ENCODE data around the gene ANKH. TPM values are rescaled to one million over a fixed set of nuclear protein-coding genes. Genes with fewer than 3 reads are reported as not detected.
"Not testable (repeated sequence)": the region's sequence is repeated elsewhere in the genome, so short reads cannot be mapped to it uniquely, and the experiment has no call there.

The ANKH gene
- total and polyA plus RNA-seq, 2 experiments from 2014 or later, result 27.6 to 29.9 TPM

- H3K9me3 ChIP-seq (ENCODE audit: low read depth), result no peaks in the 10 kb centered on the region
- WGBS (ENCODE audit: low lambda C conversion rate, missing lambda C conversion rate), result 82% methylated on average over 3 of the region's 3 CpGs
- H2AFZ ChIP-seq, result no peak overlapping the region
- no peak for DNase-seq (ENCODE audit: low spot score)
- no peaks in the 10 kb centered on the region for H3K36me3 ChIP-seq (replicated peaks; ENCODE audit: insufficient read depth, low read depth)
- no peaks in the 10 kb centered on the region for H3K79me2 ChIP-seq
- no peak for TF ChIP-seq CTCF (IDR thresholded peaks at IDR 0.05; ENCODE audit: poor library complexity)
- no peak for TF ChIP-seq EZH2 (IDR thresholded peaks at IDR 0.05; ENCODE audit: borderline replicate concordance)
- TF ChIP-seq EZH2phosphoT487 (IDR thresholded peaks at IDR 0.05; ENCODE audit: low read depth, severe bottlenecking, unreplicated experiment), result no peak
- H3K27me3 ChIP-seq, result no peaks in the 10 kb centered on the region
- no peaks in the 10 kb centered on the region for H3K9me2 ChIP-seq (replicated peaks; ENCODE audit: insufficient read depth)
- no peaks in the 10 kb centered on the region for H3K4me1 ChIP-seq (ENCODE audit: insufficient read depth)
- no peak overlapping the region for H3K4me2 ChIP-seq
- no peak overlapping the region for H3K4me3 ChIP-seq
- H4K20me1 ChIP-seq (ENCODE audit: insufficient read depth, poor library complexity, severe bottlenecking), result no peaks in the 10 kb centered on the region
- H3K27ac ChIP-seq, result no peak overlapping the region
These were observed 64.1 kb downstream of the ANKH start for GRCh38 chr5:14807471-14807870.

DNA sequence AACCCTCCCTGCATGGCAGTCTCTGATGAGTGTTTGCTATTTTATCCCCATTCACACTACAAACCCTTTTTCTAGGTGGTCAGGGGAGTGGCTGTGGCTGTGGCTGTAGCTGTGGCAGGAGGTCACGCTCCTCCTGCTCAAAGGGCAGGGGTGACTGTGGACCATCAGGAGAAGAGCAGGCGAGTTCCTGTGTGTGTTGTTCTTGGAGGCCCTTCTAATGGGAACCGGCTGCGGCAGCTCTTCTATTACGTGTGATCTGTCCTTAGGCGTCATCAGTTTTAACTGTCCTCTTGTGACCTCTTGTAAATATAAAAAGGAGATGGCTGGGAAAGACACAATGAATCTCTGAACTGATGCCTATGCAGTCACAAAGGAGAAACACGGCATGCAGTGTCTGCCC lies 65.1 kb downstream of the ANKH start:
- no peaks in the 10 kb centered on the region for H3K9me3 ChIP-seq (ENCODE audit: low read depth)
- H3K79me2 ChIP-seq, result no peaks in the 10 kb centered on the region
- WGBS (ENCODE audit: low lambda C conversion rate, missing lambda C conversion rate), result 53% methylated on average over 7 of the region's 7 CpGs
- H2AFZ ChIP-seq, result no peak overlapping the region
- H3K27ac ChIP-seq, result no peak overlapping the region
- no peaks in the 10 kb centered on the region for H3K4me1 ChIP-seq (ENCODE audit: insufficient read depth)
- H3K4me3 ChIP-seq, result no peak overlapping the region
- no peak for DNase-seq (ENCODE audit: low spot score)
- H4K20me1 ChIP-seq (ENCODE audit: insufficient read depth, poor library complexity, severe bottlenecking), result no peaks in the 10 kb centered on the region
- H3K4me2 ChIP-seq, result no peak overlapping the region
- TF ChIP-seq CTCF (IDR thresholded peaks at IDR 0.05; ENCODE audit: poor library complexity) (no peak), EZH2phosphoT487 (IDR thresholded peaks at IDR 0.05; ENCODE audit: low read depth, severe bottlenecking, unreplicated experiment) (no peak), EZH2 (IDR thresholded peaks at IDR 0.05; ENCODE audit: borderline replicate concordance) (no peak)
- no peaks in the 10 kb centered on the region for H3K27me3 ChIP-seq
- no peaks in the 10 kb centered on the region for H3K36me3 ChIP-seq (replicated peaks; ENCODE audit: insufficient read depth, low read depth)
- no peaks in the 10 kb centered on the region for H3K9me2 ChIP-seq (replicated peaks; ENCODE audit: insufficient read depth)

- DNase-seq (ENCODE audit: low spot score), result no peak
- Histone ChIP-seq H3K27me3 (no peaks in the 10 kb centered on the region), H2AFZ (no peak overlapping the region), H3K4me3 (no peak overlapping the region), H3K27ac (no peak overlapping the region), H3K36me3 (replicated peaks; ENCODE audit: insufficient read depth, low read depth) (no peaks in the 10 kb centered on the region), H4K20me1 (ENCODE audit: insufficient read depth, poor library complexity, severe bottlenecking) (no peaks in the 10 kb centered on the region), H3K4me2 (no peak overlapping the region), H3K9me2 (replicated peaks; ENCODE audit: insufficient read depth) (no peaks in the 10 kb centered on the region), H3K9me3 (ENCODE audit: low read depth) (no peaks in the 10 kb centered on the region), H3K4me1 (ENCODE audit: insufficient read depth) (no peaks in the 10 kb centered on the region), H3K79me2 (no peaks in the 10 kb centered on the region)
- WGBS (ENCODE audit: low lambda C conversion rate, missing lambda C conversion rate), result 100% methylated on average over 3 of the region's 3 CpGs
- TF ChIP-seq CTCF (IDR thresholded peaks at IDR 0.05; ENCODE audit: poor library complexity) (no peak), EZH2 (IDR thresholded peaks at IDR 0.05; ENCODE audit: borderline replicate concordance) (no peak), EZH2phosphoT487 (IDR thresholded peaks at IDR 0.05; ENCODE audit: low read depth, severe bottlenecking, unreplicated experiment) (no peak)
These were observed 69.0 kb downstream of the ANKH start for GRCh38 chr5:14802541-14802940.

DNA sequence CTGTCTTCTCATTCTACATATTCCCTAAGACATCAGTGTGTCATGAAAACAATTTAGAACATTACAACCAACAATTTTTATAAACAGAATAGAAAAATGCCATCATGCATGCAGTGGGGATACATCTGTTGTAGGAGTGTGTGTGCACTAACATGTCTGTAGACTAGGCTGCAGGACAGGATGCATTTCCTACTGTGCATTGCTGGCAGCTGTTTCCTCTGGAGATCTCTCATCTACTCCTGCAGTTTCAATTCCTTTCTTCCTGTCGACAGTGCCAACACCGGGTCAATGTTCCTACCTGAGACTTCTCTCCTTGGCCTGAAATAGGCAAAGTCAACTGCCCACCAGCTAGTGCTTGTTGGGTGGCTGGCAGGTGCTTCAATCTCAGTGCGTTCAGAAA lies 69.8 kb downstream of the ANKH start:
- Histone ChIP-seq H3K4me3 (no peak overlapping the region), H3K27ac (no peak overlapping the region), H3K9me2 (replicated peaks; ENCODE audit: insufficient read depth) (no peaks in the 10 kb centered on the region), H4K20me1 (ENCODE audit: insufficient read depth, poor library complexity, severe bottlenecking) (no peaks in the 10 kb centered on the region), H2AFZ (no peak overlapping the region), H3K27me3 (no peaks in the 10 kb centered on the region), H3K4me2 (no peak overlapping the region), H3K79me2 (no peaks in the 10 kb centered on the region), H3K36me3 (replicated peaks; ENCODE audit: insufficient read depth, low read depth) (no peaks in the 10 kb centered on the region), H3K4me1 (ENCODE audit: insufficient read depth) (no peaks in the 10 kb centered on the region), H3K9me3 (ENCODE audit: low read depth) (no peaks in the 10 kb centered on the region)
- 94% methylated on average over 3 of the region's 3 CpGs for whole genome bisulfite sequencing (ENCODE audit: low lambda C conversion rate, missing lambda C conversion rate)
- TF ChIP-seq EZH2 (IDR thresholded peaks at IDR 0.05; ENCODE audit: borderline replicate concordance) (no peak), EZH2phosphoT487 (IDR thresholded peaks at IDR 0.05; ENCODE audit: low read depth, severe bottlenecking, unreplicated experiment) (no peak), CTCF (IDR thresholded peaks at IDR 0.05; ENCODE audit: poor library complexity) (no peak)
- DNase-seq (ENCODE audit: low spot score), result no peak

DNA sequence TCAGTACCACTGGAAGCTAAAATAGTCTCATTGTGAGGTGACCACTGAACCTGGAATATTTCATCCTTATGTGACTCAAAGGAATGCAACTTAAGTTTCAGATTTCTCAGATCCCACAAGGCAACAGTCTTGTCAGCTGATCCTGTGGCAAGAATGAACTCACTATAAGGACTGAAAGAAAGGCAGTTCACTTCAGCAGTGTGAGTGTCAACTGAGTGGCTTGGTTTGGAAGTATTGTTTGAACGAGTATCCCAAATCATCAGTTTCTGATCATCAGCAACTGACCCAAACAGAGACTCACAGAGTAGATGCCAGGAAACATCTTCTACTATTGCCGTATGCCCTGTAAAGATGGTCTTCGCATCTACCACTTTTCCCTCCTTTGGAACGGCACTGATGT lies 74.2 kb downstream of the ANKH start:
- H3K27me3 ChIP-seq; H3K27ac ChIP-seq; H3K4me3 ChIP-seq; DNase-seq (ENCODE audit: low spot score); H3K9me3 ChIP-seq (ENCODE audit: low read depth); H3K4me1 ChIP-seq (ENCODE audit: insufficient read depth); H3K79me2 ChIP-seq; H4K20me1 ChIP-seq (ENCODE audit: insufficient read depth, poor library complexity, severe bottlenecking); H3K4me2 ChIP-seq; H3K36me3 ChIP-seq (replicated peaks; ENCODE audit: insufficient read depth, low read depth); H2AFZ ChIP-seq; H3K9me2 ChIP-seq (replicated peaks; ENCODE audit: insufficient read depth): not testable (repeated sequence)
- WGBS (ENCODE audit: low lambda C conversion rate, missing lambda C conversion rate), result 97% methylated on average over 4 of the region's 4 CpGs
